Mesenchymal stem cell (in vitro differentiated cells and primary cell): ENCODE results near the gene SLC38A4. TPM values are rescaled to one million over a fixed set of nuclear protein-coding genes. Genes with fewer than 3 reads are reported as not detected.

Experiments
- DNase-seq: peaks from one replicate; pipeline ENCODE4 v3.0.0-alpha.2; 2013
- H2AFZ ChIP-seq: one replicate; pipeline ENCODE4 v1.6.1; 2013; ENCODE audit warnings: low read depth, mild to moderate bottlenecking, control low read depth, inconsistent platforms, low read length, moderate library complexity
- H2AK5ac ChIP-seq: 2 replicates; pipeline ENCODE4 v1.6.1; 2013; ENCODE audit warnings: low read length, moderate library complexity, mild to moderate bottlenecking, inconsistent platforms; ENCODE audit not compliant: severe bottlenecking
- H2BK120ac ChIP-seq: one replicate; pipeline ENCODE4 v1.6.1; 2013; ENCODE audit warnings: low read depth, mild to moderate bottlenecking, inconsistent platforms, low read length, moderate library complexity
- H2BK12ac ChIP-seq, 2 experiments: one replicate each; pipeline ENCODE4 v1.6.1; 2013; ENCODE audit warnings: inconsistent platforms in 2 of 2, low read length in 2 of 2, mild to moderate bottlenecking in 2 of 2, moderate library complexity in 2 of 2, control low read depth in 1 of 2
- H2BK15ac ChIP-seq: one replicate; pipeline ENCODE4 v1.6.1; 2013; ENCODE audit warnings: mild to moderate bottlenecking, low read depth, inconsistent platforms; ENCODE audit not compliant: poor library complexity, severe bottlenecking
- H2BK5ac ChIP-seq: 2 replicates; pipeline ENCODE4 v1.6.1; 2013; ENCODE audit warnings: low read depth, mild to moderate bottlenecking, low read length, control low read depth, inconsistent platforms; ENCODE audit not compliant: poor library complexity, severe bottlenecking
- H3K14ac ChIP-seq, 2 experiments: one replicate each; pipeline ENCODE4 v1.6.1; 2013; ENCODE audit warnings: inconsistent platforms in 2 of 2, low read length in 2 of 2, control low read depth in 1 of 2, mild to moderate bottlenecking in 1 of 2, moderate library complexity in 1 of 2
- H3K18ac ChIP-seq, 2 experiments: one replicate each; pipeline ENCODE4 v1.6.1; 2013; ENCODE audit warnings: inconsistent platforms in 2 of 2, low read length in 2 of 2, control low read depth in 1 of 2, low read depth in 1 of 2, mild to moderate bottlenecking in 1 of 2
- H3K23ac ChIP-seq, 2 experiments: one replicate each; pipeline ENCODE4 v1.6.1; 2013; ENCODE audit warnings: inconsistent platforms in 2 of 2, low read length in 2 of 2, mild to moderate bottlenecking in 2 of 2, moderate library complexity in 2 of 2, control low read depth in 1 of 2
- H3K27ac ChIP-seq: 2 replicates; pipeline ENCODE4 v1.5.1; 2013; ENCODE audit warnings: mild to moderate bottlenecking, moderate library complexity, low read length, control low read depth, inconsistent platforms; ENCODE audit not compliant: poor library complexity, severe bottlenecking
- H3K27me3 ChIP-seq, 2 experiments: 2 replicates each; pipeline versions ENCODE4 v1.6.1 to v1.7.0; 2013; ENCODE audit warnings: low read length in 2 of 2, mild to moderate bottlenecking in 2 of 2, moderate library complexity in 2 of 2, control low read depth in 1 of 2, inconsistent platforms in 1 of 2; ENCODE audit not compliant: control insufficient read depth in 1 of 2, insufficient read depth in 1 of 2
- H3K36me3 ChIP-seq, 2 experiments: 2 replicates each; pipeline versions ENCODE4 v1.6.1 to v1.7.0; 2013; ENCODE audit warnings: low read length in 2 of 2, control low read depth in 1 of 2, inconsistent platforms in 1 of 2, low read depth in 1 of 2, mild to moderate bottlenecking in 1 of 2; ENCODE audit not compliant: insufficient read depth in 2 of 2, control insufficient read depth in 1 of 2
- H3K4ac ChIP-seq, 2 experiments: one replicate each; pipeline ENCODE4 v1.6.1; 2013; ENCODE audit warnings: inconsistent platforms in 2 of 2, low read length in 2 of 2, mild to moderate bottlenecking in 2 of 2, moderate library complexity in 2 of 2, control low read depth in 1 of 2, low read depth in 1 of 2
- H3K4me1 ChIP-seq: 2 replicates; pipeline ENCODE4 v1.6.1; 2013; ENCODE audit warnings: low read depth, low read length, control low read depth; ENCODE audit not compliant: control insufficient read depth, insufficient read depth
- H3K4me2 ChIP-seq: 2 replicates; pipeline ENCODE4 v1.6.1; 2013; ENCODE audit warnings: low read length, mild to moderate bottlenecking, inconsistent platforms; ENCODE audit not compliant: poor library complexity, severe bottlenecking
- H3K4me3 ChIP-seq, 2 experiments: 2 replicates each; pipeline versions ENCODE4 v1.5.1 to v1.7.0; 2013; ENCODE audit warnings: low read length in 2 of 2, mild to moderate bottlenecking in 2 of 2, control low read depth in 1 of 2, low read depth in 1 of 2; ENCODE audit not compliant: insufficient read depth in 1 of 2
- H3K79me1 ChIP-seq: replicated peaks from 2 replicates; pipeline ENCODE4 v1.6.1; 2013; ENCODE audit warnings: mild to moderate bottlenecking, control low read depth, low read length, inconsistent platforms; ENCODE audit not compliant: poor library complexity, severe bottlenecking
- H3K9ac ChIP-seq: 2 replicates; pipeline ENCODE4 v1.7.0; 2013; ENCODE audit warnings: mild to moderate bottlenecking, low read length, moderate library complexity
- H3K9me3 ChIP-seq: 2 replicates; pipeline ENCODE4 v1.7.0; 2013; ENCODE audit warnings: mild to moderate bottlenecking, low read length; ENCODE audit not compliant: control insufficient read depth
- H4K8ac ChIP-seq: one replicate; pipeline ENCODE4 v1.6.1; 2013; ENCODE audit warnings: inconsistent platforms, mild to moderate bottlenecking, low read length, moderate library complexity
- H4K91ac ChIP-seq: one replicate; pipeline ENCODE4 v1.6.1; 2013; ENCODE audit warnings: mild to moderate bottlenecking, low read length, inconsistent platforms
- WGBS: methylation state at CpG from one replicate; pipeline ENCODE4 v1.1.7; 2013; ENCODE audit warnings: mixed read lengths; 5-methylcytosine and 5-hydroxymethylcytosine counted together
- polyA plus RNA-seq, 2 experiments: library from polyadenylated mRNA; stranded (reverse); fragments of 200-250 nt; gene quantifications; one replicate each; pipeline ENCODE4 v1.2.3, GENCODE V29; 2013

The SLC38A4 gene
- polyA plus RNA-seq (2013, experiment 1 of 2) = 0.21 TPM
- polyA plus RNA-seq (2013, experiment 2 of 2) = 0.34 TPM

- peak within 1 kb of the TSS; percentile 71 for H4K91ac ChIP-seq
- peak within 1 kb of the TSS; percentile 57 to 71 for H3K4me3 ChIP-seq
- no peak within 1 kb of the TSS for H2BK12ac ChIP-seq
- no peak within 1 kb of the TSS for H2BK120ac ChIP-seq
- H3K9ac ChIP-seq = peak within 1 kb of the TSS; percentile 43
- no peak within 1 kb of the TSS for H3K27ac ChIP-seq
- H3K9me3 ChIP-seq = no peaks in the 10 kb centered on the region
- H2AK5ac ChIP-seq = no peak within 1 kb of the TSS
- H3K4me1 ChIP-seq = peaks cover 6% of the 10 kb centered on the region
- H3K23ac ChIP-seq = no peak within 1 kb of the TSS
- H3K36me3 ChIP-seq = no peaks in the 10 kb centered on the region
- peak; percentile 51 for DNase-seq
- H3K4ac ChIP-seq = no peak within 1 kb of the TSS
- WGBS = 10% methylated on average over 29 of the region's 29 CpGs
- H3K18ac ChIP-seq = peak within 1 kb of the TSS in 1 of 2 experiments; percentile 24
- H4K8ac ChIP-seq = peak within 1 kb of the TSS; percentile 33
- H2BK15ac ChIP-seq = no peak within 1 kb of the TSS
- H3K4me2 ChIP-seq = peak within 1 kb of the TSS; percentile 96
- H2BK5ac ChIP-seq = no peak within 1 kb of the TSS
- H2AFZ ChIP-seq = no peak within 1 kb of the TSS
- H3K14ac ChIP-seq = no peak within 1 kb of the TSS
- H3K27me3 ChIP-seq = peaks cover 6 to 23% of the 10 kb centered on the region in 2 experiments
- no peaks in the 10 kb centered on the region for H3K79me1 ChIP-seq
Observed at GRCh38 chr12:46825591-46826414, at the start of gene SLC38A4. Gene SLC38A4, minus strand, starts transcription at chr12:46825997. Its CDS starts 32,926 bp downstream, at chr12:46793071.

GRCh38 chr12:46875095-46875494 lies 49.3 kb upstream of the SLC38A4 start:
- H3K4ac ChIP-seq = no peak overlapping the region
- peaks cover 37% of the 10 kb centered on the region for H3K9me3 ChIP-seq
- H3K4me2 ChIP-seq = no peak overlapping the region
- H2BK15ac ChIP-seq = no peak overlapping the region
- H2AFZ ChIP-seq = no peak overlapping the region
- no peak overlapping the region for H3K9ac ChIP-seq
- no CpG with 5 or more reads among the region's 1 CpG for WGBS
- no peak overlapping the region for H4K91ac ChIP-seq
- H3K36me3 ChIP-seq = peaks cover 0 to 5% of the 10 kb centered on the region in 2 experiments
- H3K79me1 ChIP-seq = no peaks in the 10 kb centered on the region
- no peak overlapping the region for H3K23ac ChIP-seq
- no peak overlapping the region for H2BK12ac ChIP-seq
- no peak overlapping the region for H4K8ac ChIP-seq
- H3K18ac ChIP-seq = no peak overlapping the region
- H3K4me1 ChIP-seq = peaks cover 2% of the 10 kb centered on the region
- no peak overlapping the region for H3K4me3 ChIP-seq
- DNase-seq = no peak
- no peaks in the 10 kb centered on the region for H3K27me3 ChIP-seq
- H2BK120ac ChIP-seq = no peak overlapping the region
- H2AK5ac ChIP-seq = no peak overlapping the region
- no peak overlapping the region for H2BK5ac ChIP-seq
- H3K27ac ChIP-seq = no peak overlapping the region
- no peak overlapping the region for H3K14ac ChIP-seq

GRCh38 chr12:46874642-46875041 lies 48.8 kb upstream of the SLC38A4 start:
- H3K9me3 ChIP-seq = peaks cover 41% of the 10 kb centered on the region
- peaks cover 0 to 5% of the 10 kb centered on the region in 2 experiments for H3K36me3 ChIP-seq
- H2AFZ ChIP-seq = no peak overlapping the region
- H4K91ac ChIP-seq = no peak overlapping the region
- no peak overlapping the region for H3K9ac ChIP-seq
- H3K4ac ChIP-seq = no peak overlapping the region
- H3K27ac ChIP-seq = no peak overlapping the region
- H3K14ac ChIP-seq = no peak overlapping the region
- no peak overlapping the region for H3K23ac ChIP-seq
- H4K8ac ChIP-seq = no peak overlapping the region
- no peaks in the 10 kb centered on the region for H3K79me1 ChIP-seq
- no peak overlapping the region for H2BK15ac ChIP-seq
- no peak overlapping the region for H2BK120ac ChIP-seq
- no peaks in the 10 kb centered on the region for H3K27me3 ChIP-seq
- DNase-seq = peak; percentile 52
- H2BK12ac ChIP-seq = no peak overlapping the region
- 21% methylated on average over 3 of the region's 3 CpGs for WGBS
- H2BK5ac ChIP-seq = no peak overlapping the region
- no peak overlapping the region for H3K4me3 ChIP-seq
- no peak overlapping the region for H3K4me2 ChIP-seq
- H2AK5ac ChIP-seq = no peak overlapping the region
- H3K4me1 ChIP-seq = peaks cover 2% of the 10 kb centered on the region
- no peak overlapping the region for H3K18ac ChIP-seq

- no peak overlapping the region for H2BK5ac ChIP-seq
- H3K18ac ChIP-seq = no peak overlapping the region
- H3K4me1 ChIP-seq = peaks cover 2% of the 10 kb centered on the region
- DNase-seq = no peak
- no peak overlapping the region for H3K27ac ChIP-seq
- peaks cover 38% of the 10 kb centered on the region for H3K9me3 ChIP-seq
- H2AK5ac ChIP-seq = no peak overlapping the region
- no peak overlapping the region for H3K9ac ChIP-seq
- WGBS = 82% methylated on average over 4 of the region's 4 CpGs
- no peak overlapping the region for H2AFZ ChIP-seq
- H3K14ac ChIP-seq = no peak overlapping the region
- H2BK120ac ChIP-seq = no peak overlapping the region
- peaks cover 0 to 1% of the 10 kb centered on the region in 2 experiments for H3K36me3 ChIP-seq
- no peak overlapping the region for H3K4me2 ChIP-seq
- H4K8ac ChIP-seq = no peak overlapping the region
- no peak overlapping the region for H2BK15ac ChIP-seq
- H3K4me3 ChIP-seq = no peak overlapping the region
- H3K79me1 ChIP-seq = no peaks in the 10 kb centered on the region
- H3K27me3 ChIP-seq = no peaks in the 10 kb centered on the region
- no peak overlapping the region for H4K91ac ChIP-seq
- H3K23ac ChIP-seq = no peak overlapping the region
- H2BK12ac ChIP-seq = no peak overlapping the region
- H3K4ac ChIP-seq = no peak overlapping the region
Observed at GRCh38 chr12:46872135-46872534, 46.3 kb upstream of the SLC38A4 start.
